Muscle layer of duodenum (tissue), 2 donors: Measurements from ENCODE around the gene PFKFB4.
"Not testable (repeated sequence)": the region's sequence is repeated elsewhere in the genome, so short reads cannot be mapped to it uniquely, and the experiment has no call there.

Source experiments
- H3K27ac ChIP-seq: one replicate; pipeline ENCODE4 v1.7.0; 2013; ENCODE audit warnings: mild to moderate bottlenecking, low read length
- H3K27me3 ChIP-seq: one replicate; pipeline ENCODE4 v1.7.0; 2013; ENCODE audit warnings: low read depth, mild to moderate bottlenecking, control low read depth, low read length
- H3K36me3 ChIP-seq, 2 donors: one replicate each; pipeline ENCODE4 v1.7.0; 2013; ENCODE audit warnings: low read length in 2 of 2, control low read depth in 1 of 2, mild to moderate bottlenecking in 1 of 2; ENCODE audit not compliant: insufficient read depth in 2 of 2, control insufficient read depth in 1 of 2
- H3K4me1 ChIP-seq, 2 donors: one replicate each; pipeline ENCODE4 v1.7.0; 2013; ENCODE audit warnings: low read length in 2 of 2, mild to moderate bottlenecking in 2 of 2, control low read depth in 1 of 2, moderate library complexity in 1 of 2; ENCODE audit not compliant: insufficient read depth in 2 of 2, control insufficient read depth in 1 of 2
- H3K4me3 ChIP-seq, 2 donors: one replicate each; pipeline ENCODE4 v1.7.0; 2013; ENCODE audit warnings: low read length in 2 of 2, low read depth in 1 of 2, mild to moderate bottlenecking in 1 of 2
- H3K9me3 ChIP-seq, 2 donors: one replicate each; pipeline ENCODE4 v1.7.0; 2013; ENCODE audit warnings: low read length in 2 of 2, control low read depth in 1 of 2, mild to moderate bottlenecking in 1 of 2; ENCODE audit not compliant: control insufficient read depth in 1 of 2
- donor health status: healthy.

PFKFB4 gene

GRCh38 chr3:48555949-48556795 lies 431 bp downstream of the PFKFB4 start:
- no peaks in the 10 kb centered on the region for H3K36me3 ChIP-seq
- peak overlapping the region; percentile 42 to 86 for H3K4me3 ChIP-seq
- no peaks in the 10 kb centered on the region for H3K9me3 ChIP-seq
- H3K27ac ChIP-seq: peak overlapping the region; percentile 62
- H3K27me3 ChIP-seq: no peaks in the 10 kb centered on the region
- H3K4me1 ChIP-seq: peaks cover 12 to 39% of the 10 kb centered on the region in 2 donors

GRCh38 chr3:48555231-48555948 lies 1.2 kb downstream of the PFKFB4 start:
- H3K4me3 ChIP-seq: peak overlapping the region in 1 of 2 donors; percentile 42
- H3K4me1 ChIP-seq: peaks cover 9 to 32% of the 10 kb centered on the region in 2 donors
- no peaks in the 10 kb centered on the region for H3K36me3 ChIP-seq
- H3K9me3 ChIP-seq: no peaks in the 10 kb centered on the region
- H3K27ac ChIP-seq: no peak overlapping the region
- H3K27me3 ChIP-seq: no peaks in the 10 kb centered on the region

GRCh38 chr3:48553886-48554845 lies 2.4 kb downstream of the PFKFB4 start:
- Histone ChIP-seq H3K9me3 (no peaks in the 10 kb centered on the region), H3K27me3 (no peaks in the 10 kb centered on the region), H3K4me1 (peaks cover 4 to 23% of the 10 kb centered on the region in 2 donors), H3K36me3 (peaks cover 0 to 4% of the 10 kb centered on the region in 2 donors), H3K4me3 (no peak overlapping the region), H3K27ac (no peak overlapping the region)

GRCh38 chr3:48553361-48553760 lies 3.2 kb downstream of the PFKFB4 start:
- H3K27ac ChIP-seq: no peak overlapping the region
- H3K4me3 ChIP-seq: no peak overlapping the region

GRCh38 chr3:48552111-48552951 lies 4.3 kb downstream of the PFKFB4 start:
- Histone ChIP-seq H3K36me3 (peaks cover 0 to 4% of the 10 kb centered on the region in 2 donors), H3K4me1 (peaks cover 4 to 15% of the 10 kb centered on the region in 2 donors), H3K4me3 (no peak overlapping the region), H3K27ac (no peak overlapping the region), H3K9me3 (no peaks in the 10 kb centered on the region), H3K27me3 (no peaks in the 10 kb centered on the region)

More at GRCh38 chr3:48553361-48553760, 3.2 kb downstream of the PFKFB4 start:
- H3K9me3 ChIP-seq: no peaks in the 10 kb centered on the region
- peaks cover 0 to 4% of the 10 kb centered on the region in 2 donors for H3K36me3 ChIP-seq
- H3K4me1 ChIP-seq: peaks cover 4 to 22% of the 10 kb centered on the region in 2 donors
- no peaks in the 10 kb centered on the region for H3K27me3 ChIP-seq

GRCh38 chr3:48551651-48552050 lies 5.0 kb downstream of the PFKFB4 start:
- H3K27me3 ChIP-seq, H3K36me3 ChIP-seq, H3K27ac ChIP-seq: not testable (repeated sequence)

GRCh38 chr3:48548729-48549705 lies 7.6 kb downstream of the PFKFB4 start:
- H3K4me3 ChIP-seq: no peak overlapping the region
- peaks cover 0 to 4% of the 10 kb centered on the region in 2 donors for H3K36me3 ChIP-seq
- no peaks in the 10 kb centered on the region for H3K9me3 ChIP-seq
- H3K4me1 ChIP-seq: peaks cover 0 to 3% of the 10 kb centered on the region in 2 donors
- H3K27ac ChIP-seq: no peak overlapping the region
- H3K27me3 ChIP-seq: no peaks in the 10 kb centered on the region

More at GRCh38 chr3:48551651-48552050, 5.0 kb downstream of the PFKFB4 start:
- H3K9me3 ChIP-seq, H3K4me3 ChIP-seq: not testable (repeated sequence)
- peaks cover 4 to 11% of the 10 kb centered on the region in 2 donors for H3K4me1 ChIP-seq

GRCh38 chr3:48548126-48548525 lies 8.5 kb downstream of the PFKFB4 start:
- H3K9me3 ChIP-seq: no peaks in the 10 kb centered on the region
- H3K4me1 ChIP-seq: peaks cover 0 to 3% of the 10 kb centered on the region in 2 donors
- H3K27ac ChIP-seq: no peak overlapping the region
- H3K36me3 ChIP-seq: peaks cover 0 to 7% of the 10 kb centered on the region in 2 donors
- no peaks in the 10 kb centered on the region for H3K27me3 ChIP-seq
- no peak overlapping the region for H3K4me3 ChIP-seq

GRCh38 chr3:48546203-48546829 lies 10.3 kb downstream of the PFKFB4 start:
- Histone ChIP-seq H3K27ac (no peak overlapping the region), H3K4me3 (no peak overlapping the region), H3K9me3 (no peaks in the 10 kb centered on the region), H3K36me3 (peaks cover 0 to 11% of the 10 kb centered on the region in 2 donors), H3K27me3 (no peaks in the 10 kb centered on the region), H3K4me1 (peaks cover 0 to 3% of the 10 kb centered on the region in 2 donors)
